Measurements from ENCODE around the gene ANGPT4. TPM values are rescaled to one million over a fixed set of nuclear protein-coding genes. Genes with fewer than 3 reads are reported as not detected.

Gene ANGPT4
- total and polyA plus RNA-seq, 2 of the 8 experiments (the other 6 are each of a cell fraction or from before 2014, with no cell fraction given): 0.07 to 0.33 TPM

- TF ChIP-seq CHD7 (IDR thresholded peaks at IDR 0.05; ENCODE audit: insufficient replicate concordance, low read length): no peak
- TF ChIP-seq JUND (IDR thresholded peaks at IDR 0.05; ENCODE audit: low read length): no peak
- no peak for TF ChIP-seq SAP30 (IDR thresholded peaks at IDR 0.05; ENCODE audit: insufficient read depth, insufficient replicate concordance, low read length)
- no peak for TF ChIP-seq CTCF (IDR thresholded peaks at IDR 0.05; ENCODE audit: control extremely low read depth in 1 of 3, insufficient read depth in 1 of 3, low read depth in 1 of 3, low read length in 3 of 3)
- TF ChIP-seq HDAC2 (IDR thresholded peaks at IDR 0.05; ENCODE audit: borderline replicate concordance in 1 of 2, low read depth in 2 of 2, low read length in 2 of 2): no peak
- TF ChIP-seq POLR2A (IDR thresholded peaks at IDR 0.05; ENCODE audit: control extremely low read depth in 1 of 2, low read depth in 2 of 2, low read length in 2 of 2): no peak
Measured at GRCh38 chr20:868279-868678, 47.9 kb downstream of the ANGPT4 start (continued).
